Heart left ventricle (tissue), 16 donors: Measurements from ENCODE around the gene BRAP. TPM values are rescaled to one million over a fixed set of nuclear protein-coding genes. Genes with fewer than 3 reads are reported as not detected.

Experiments
- ATAC-seq, 4 donors: fragments of 200-7000 bp; cut with Tn5 transposase; one replicate each; pipeline ENCODE4 v1.9.1; 2020 to 2022; ENCODE audit warnings: moderate library complexity in 4 of 4, mild to moderate bottlenecking in 3 of 4, moderate number of reproducible peaks in 1 of 4
- DNase-seq, 5 donors: peaks; one replicate each; pipeline ENCODE4 v3.0.0-alpha.2; 2020
- H3K27ac ChIP-seq, 12 donors: fragments of 200-600 bp; sonication (generic) in 4 of 12; one replicate each; pipeline versions ENCODE4 v1.5.0 to v1.8.0; 2016 to 2022; ENCODE audit warnings: mild to moderate bottlenecking in 2 of 12
- H3K27me3 ChIP-seq, 9 donors: fragments of 200-600 bp; sonication (generic) in 2 of 9; one replicate each; pipeline versions ENCODE4 v1.5.1 to v1.8.0; 2016 to 2022; ENCODE audit warnings: mild to moderate bottlenecking in 3 of 9
- H3K36me3 ChIP-seq, 9 donors: fragments of 200-600 bp; sonication (generic) in 2 of 9; one replicate each; pipeline versions ENCODE4 v1.5.0 to v1.8.0; 2018 to 2022; ENCODE audit warnings: mild to moderate bottlenecking in 2 of 9
- H3K4me1 ChIP-seq, 12 donors: fragments of 200-600 bp; sonication (generic) in 4 of 12; one replicate each; pipeline versions ENCODE4 v1.5.0 to v1.8.0; 2016 to 2022; ENCODE audit warnings: mild to moderate bottlenecking in 3 of 12
- H3K4me3 ChIP-seq, 12 donors: fragments of 200-600 bp; sonication (generic) in 4 of 12; one replicate each; pipeline versions ENCODE4 v1.5.0 to v1.8.0; 2017 to 2022; ENCODE audit warnings: mild to moderate bottlenecking in 9 of 12, moderate library complexity in 4 of 12
- H3K9me3 ChIP-seq, 12 donors: fragments of 200-600 bp; sonication (generic) in 4 of 12; one replicate each; pipeline versions ENCODE4 v1.5.0 to v1.8.0; 2016 to 2022; ENCODE audit warnings: mild to moderate bottlenecking in 1 of 12
- CTCF ChIP-seq, 12 donors: fragments of 200-600 bp; sonication (generic) in 4 of 12; IDR thresholded peaks; one replicate each; pipeline versions ENCODE4 v1.5.0 to v1.8.0; 2018 to 2022; ENCODE audit warnings: antibody characterized with exemption in 12 of 12, mild to moderate bottlenecking in 5 of 12
- POLR2A ChIP-seq, 2 donors: fragments of 450-650 bp; IDR thresholded peaks; one replicate each; pipeline ENCODE4 v1.6.1; 2017; ENCODE audit warnings: antibody characterized with exemption in 2 of 2, mild to moderate bottlenecking in 2 of 2, moderate library complexity in 2 of 2
- WGBS, 4 donors: extraction: QIAGEN DNeasy Blood & Tissue Kit in 2 of 4; methylation state at CpG; one replicate each; pipeline versions ENCODE4 v1.1.5 to v1.1.7; 2013 to 2018; 5-methylcytosine and 5-hydroxymethylcytosine counted together
- intact Hi-C, 10 donors: fragments of 100-400 bp; cut with DNase I; formaldehyde crosslinking; loops; one replicate each; pipeline versions ENCODE4 v1.11.1 to v1.14.2; 2022
- long read RNA-seq, 3 donors: library from polyadenylated mRNA; unstranded; transcript quantifications; one replicate each; pipeline ENCODE4 v2.0.0, GENCODE V29; 2020 to 2021
- polyA plus RNA-seq, 2 donors: library from polyadenylated mRNA; stranded (reverse); fragments of 200-250 nt; gene quantifications; one replicate each; pipeline ENCODE4 v1.2.3, GENCODE V29; 2013
- total RNA-seq, 9 donors: library from RNA; depleted of rRNA in 2 of 9; stranded (reverse); fragments of >200 nt in 2 of 9; fragmentation: NEBNext Ultra II Directional in 3 of 9; extraction: Animal tissue kit (Norgen Biotek cat#: 25700) in 3 of 9; gene quantifications; one replicate each; pipeline versions ENCODE4 v1.1.0 to v1.2.4, GENCODE V29; 2016 to 2023
- donor health status: ischemic (EF 13 %, LVEDD 7.1; RV severe dilation, severe dysfunction).
- donor health status: healthy with polysubstance abuse.
- donor health status: DM: no; HTN: yes; CAD: no.
- donor health status: DM: no; HTN: no; CAD: no.
- donor health status: ischemic (EF 25% LVEDD 6.9; RV normal size, moderate dysfunction).
- donor health status: ischemic (EF 25% LVEDD 5.7; RV mildly dilated, moderate dysfunction).
- donor health status: healthy.
- donor health status: DM: yes; HTN: yes; CAD: no.
- donor health status: ischemic (EF 35%, LVEDD 5.7; RV mildly dilated, moderate dysfunction).
- donor health status: nonischemic (EF 11% LVEDD 7.7; RV severe dilation, severe dysfunction).
- donor health status: DM: yes; HTN: yes; CAD: no.
- donor health status: PGD.
- donor health status: ischemic (EF 29% LVEDD 5.4; RV normal size, mild dysfunction).
- donor health status: nonischemic (EF 23%, LVEDD 6.1; RV moderate dilation, normal function).

BRAP gene
- total RNA-seq (10 to 100 TPM; 12.1 to 19.7 (median 15.9) TPM), polyA plus RNA-seq (10 to 100 TPM in 1 of 2 donors, 1 to 10 TPM in 1; 6.7 to 10.2 TPM)
- long read RNA-seq, donor 1, full-length matches to known transcripts = 16 of 22 reads
- long read RNA-seq, donor 1, partial matches to known transcripts = 3 of 22 reads
- long read RNA-seq, donor 1, other reads (novel, unspliced or antisense) = 3 of 22 reads
- long read RNA-seq, donor 2, full-length matches to known transcripts = 75 of 92 reads
- long read RNA-seq, donor 2, partial matches to known transcripts = 7 of 92 reads
- long read RNA-seq, donor 2, other reads (novel, unspliced or antisense) = 10 of 92 reads
- long read RNA-seq, donor 3, full-length matches to known transcripts = 21 of 28 reads
- long read RNA-seq, donor 3, partial matches to known transcripts = 2 of 28 reads
- long read RNA-seq, donor 3, other reads (novel, unspliced or antisense) = 5 of 28 reads

- WGBS, 4 donors = 0 to 1% (median 1%) methylated on average over 37 to 63 of the region's 63 CpGs
- peak within 1 kb of the TSS; percentile 68 to 97 (median 80) for H3K4me3 ChIP-seq
- H3K36me3 ChIP-seq = peaks cover 0 to 29% (median 21%) of the 10 kb centered on the region in 9 donors
- no peaks in the 10 kb centered on the region for H3K27me3 ChIP-seq
- H3K4me1 ChIP-seq = peaks cover 8 to 31% (median 26%) of the 10 kb centered on the region in 12 donors
- intact Hi-C loops = no loop called here
- DNase-seq (peak; percentile 94 to 98 (median 95)), ATAC-seq (peak; percentile 97 to 99 (median 98))
- TF ChIP-seq CTCF (IDR thresholded peaks at IDR 0.05) = peak in 1 of 12 donors; percentile 6
- TF ChIP-seq POLR2A (IDR thresholded peaks at IDR 0.05) = peak; percentile 56 to 83
- no peaks in the 10 kb centered on the region for H3K9me3 ChIP-seq
- peak within 1 kb of the TSS; percentile 75 to 96 (median 88) for H3K27ac ChIP-seq
Measured at GRCh38 chr12:111685811-111686573, at the start of gene BRAP, which contains the start of gene ACAD10. TSS of gene BRAP (minus strand) at chr12:111685956. CDS start at chr12:111685792, 164 bp downstream. TSS of gene ACAD10 (plus strand) at chr12:111686053. CDS start at chr12:111692710, 6,657 bp downstream.

- no peak for TF ChIP-seq CTCF (IDR thresholded peaks at IDR 0.05)
- no peak for TF ChIP-seq POLR2A (IDR thresholded peaks at IDR 0.05)
- peak in 1 of 5 donors; percentile 22 for DNase-seq
- ATAC-seq = no peak
- H3K27ac ChIP-seq = no peak overlapping the region
- no peak overlapping the region for H3K4me3 ChIP-seq
- intact Hi-C loops = no loop called here
- H3K4me1 ChIP-seq = no peaks in the 10 kb centered on the region
- no peaks in the 10 kb centered on the region for H3K9me3 ChIP-seq
- WGBS, 4 donors = 86 to 89% (median 88%) methylated on average over 8 of the region's 8 CpGs
- no peaks in the 10 kb centered on the region for H3K27me3 ChIP-seq
- H3K36me3 ChIP-seq = peaks cover 0 to 100% (median 79%) of the 10 kb centered on the region in 9 donors
Measured at GRCh38 chr12:111733340-111733915, 47.7 kb upstream of the BRAP start.

GRCh38 chr12:111732786-111733185 lies 47.0 kb upstream of the BRAP start:
- H3K27me3 ChIP-seq = no peaks in the 10 kb centered on the region
- no peaks in the 10 kb centered on the region for H3K4me1 ChIP-seq
- TF ChIP-seq CTCF (IDR thresholded peaks at IDR 0.05) = no peak
- no peak for TF ChIP-seq POLR2A (IDR thresholded peaks at IDR 0.05)
- intact Hi-C loops = no loop called here
- peaks cover 0 to 100% (median 80%) of the 10 kb centered on the region in 9 donors for H3K36me3 ChIP-seq
- 82 to 94% (median 91%) methylated on average over 4 of the region's 4 CpGs for WGBS, 4 donors
- no peak overlapping the region for H3K27ac ChIP-seq
- H3K9me3 ChIP-seq = no peaks in the 10 kb centered on the region
- ATAC-seq (no peak), DNase-seq (peak in 1 of 5 donors; percentile 10)
- no peak overlapping the region for H3K4me3 ChIP-seq
